Activated CD4-positive, alpha-beta T cell treated with anti-CD3 and anti-CD28 coated beads, Interleukin-2, amount 10 ng/mL, durations not matched to agents 7 days and 5 days (primary cell): ENCODE results near the gene MAD1L1. TPM values are rescaled to one million over a fixed set of nuclear protein-coding genes. Genes with fewer than 3 reads are reported as not detected.
A peak's percentile ranks its signal among the peaks of the same experiment; 100 is the strongest.
"Not testable (repeated sequence)": the region's sequence is repeated elsewhere in the genome, so short reads cannot be mapped to it uniquely, and the experiment has no call there.

Experiments
- CTCF ChIA-PET: fragments of 350-600 bp; sonication (Branson Sonifier 250); formaldehyde crosslinking; loops from one replicate; lab custom pipeline; 2021; ENCODE audit warnings: antibody characterized with exemption; lab: Charles Lee
- POLR2A ChIA-PET: fragments of 350-600 bp; sonication (Branson Sonifier 250); formaldehyde crosslinking; loops from one replicate; lab custom pipeline; 2021; ENCODE audit warnings: antibody characterized with exemption; lab: Charles Lee
- DNase-seq: peaks from one replicate; pipeline ENCODE4 v3.0.0-alpha.2; 2020
- H3K27ac Mint-ChIP-seq: one replicate; pipeline ENCODE4 v1.8.0; 2021; ENCODE audit warnings: mild to moderate bottlenecking, moderate library complexity, mixed read lengths
- H3K27me3 Mint-ChIP-seq: one replicate; pipeline ENCODE4 v1.8.0; 2021; ENCODE audit warnings: mixed read lengths
- H3K36me3 Mint-ChIP-seq: one replicate; pipeline ENCODE4 v1.8.0; 2021; ENCODE audit warnings: low read depth, mixed read lengths
- H3K4me1 Mint-ChIP-seq: one replicate; pipeline ENCODE4 v1.8.0; 2021; ENCODE audit warnings: mixed read lengths
- H3K4me3 Mint-ChIP-seq: one replicate; pipeline ENCODE4 v1.8.0; 2021; ENCODE audit warnings: mild to moderate bottlenecking, moderate library complexity, mixed read lengths
- H3K9me3 Mint-ChIP-seq: one replicate; pipeline ENCODE4 v1.8.0; 2021; ENCODE audit warnings: mixed read lengths
- total RNA-seq, 2 experiments: library from RNA; stranded (reverse); gene quantifications; one replicate each; pipeline ENCODE4 v1.2.3, GENCODE V29; 2021

MAD1L1 gene
- total RNA-seq, 2 experiments from 2014 or later = 125 to 127 TPM

GRCh38 chr7:1827521-1827981 is 405.2 kb downstream of the MAD1L1 start:
- peaks cover 16% of the 10 kb centered on the region for H3K9me3 Mint-ChIP-seq
- H3K4me3 Mint-ChIP-seq, H3K27ac Mint-ChIP-seq, POLR2A ChIA-PET, DNase-seq, CTCF ChIA-PET, H3K4me1 Mint-ChIP-seq, H3K27me3 Mint-ChIP-seq: not testable (repeated sequence)
- peaks cover 13% of the 10 kb centered on the region for H3K36me3 Mint-ChIP-seq

- H3K4me1 Mint-ChIP-seq, H3K4me3 Mint-ChIP-seq, CTCF ChIA-PET, POLR2A ChIA-PET, H3K27ac Mint-ChIP-seq, H3K27me3 Mint-ChIP-seq, DNase-seq: not testable (repeated sequence)
- H3K36me3 Mint-ChIP-seq = peaks cover 12% of the 10 kb centered on the region
- H3K9me3 Mint-ChIP-seq = peaks cover 14% of the 10 kb centered on the region
These were observed 405.8 kb downstream of the MAD1L1 start for GRCh38 chr7:1826931-1827330.

GRCh38 chr7:1825897-1826741 is 406.6 kb downstream of the MAD1L1 start:
- POLR2A ChIA-PET = no interaction called here
- Mint-ChIP-seq H3K4me1 (peaks cover 6% of the 10 kb centered on the region), H3K36me3 (peaks cover 11% of the 10 kb centered on the region), H3K27ac (no peak overlapping the region), H3K4me3 (no peak overlapping the region), H3K27me3 (no peaks in the 10 kb centered on the region), H3K9me3 (peaks cover 12% of the 10 kb centered on the region)
- CTCF ChIA-PET = no interaction called here
- DNase-seq = no peak

- H3K27ac Mint-ChIP-seq, CTCF ChIA-PET, H3K4me3 Mint-ChIP-seq, H3K4me1 Mint-ChIP-seq, H3K27me3 Mint-ChIP-seq, POLR2A ChIA-PET, DNase-seq: not testable (repeated sequence)
- Mint-ChIP-seq H3K36me3 (peaks cover 11% of the 10 kb centered on the region), H3K9me3 (peaks cover 10% of the 10 kb centered on the region)
These were observed 407.2 kb downstream of the MAD1L1 start for GRCh38 chr7:1825647-1825896.

- CTCF ChIA-PET, DNase-seq: not testable (repeated sequence)
These were observed 407.7 kb downstream of the MAD1L1 start for GRCh38 chr7:1824882-1825646.

GRCh38 chr7:1824151-1824881 is 408.4 kb downstream of the MAD1L1 start:
- H3K4me1 Mint-ChIP-seq = peaks cover 15% of the 10 kb centered on the region
- H3K27me3 Mint-ChIP-seq, POLR2A ChIA-PET, H3K27ac Mint-ChIP-seq, H3K4me3 Mint-ChIP-seq, H3K9me3 Mint-ChIP-seq, H3K36me3 Mint-ChIP-seq, CTCF ChIA-PET: not testable (repeated sequence)
- DNase-seq = peak; percentile 58

More at GRCh38 chr7:1824882-1825646, 407.7 kb downstream of the MAD1L1 start:
- Mint-ChIP-seq H3K9me3 (peaks cover 10% of the 10 kb centered on the region), H3K36me3 (peaks cover 11% of the 10 kb centered on the region)
- H3K27me3 Mint-ChIP-seq, POLR2A ChIA-PET, H3K4me1 Mint-ChIP-seq, H3K27ac Mint-ChIP-seq, H3K4me3 Mint-ChIP-seq: not testable (repeated sequence)

GRCh38 chr7:1823376-1824150 is 409.2 kb downstream of the MAD1L1 start:
- no peak for DNase-seq

GRCh38 chr7:1819259-1819841 is 413.4 kb downstream of the MAD1L1 start:
- Mint-ChIP-seq H3K4me1 (peaks cover 14% of the 10 kb centered on the region), H3K27ac (no peak overlapping the region), H3K4me3 (no peak overlapping the region), H3K9me3 (no peaks in the 10 kb centered on the region), H3K36me3 (no peaks in the 10 kb centered on the region), H3K27me3 (peaks cover 6% of the 10 kb centered on the region)
- CTCF ChIA-PET = no interaction called here
- peak; percentile 17 for DNase-seq
- POLR2A ChIA-PET = no interaction called here

More at GRCh38 chr7:1823376-1824150, 409.2 kb downstream of the MAD1L1 start:
- no peak overlapping the region for H3K27ac Mint-ChIP-seq
- peaks cover 6% of the 10 kb centered on the region for H3K27me3 Mint-ChIP-seq
- POLR2A ChIA-PET = no interaction called here
- peaks cover 20% of the 10 kb centered on the region for H3K4me1 Mint-ChIP-seq
- peaks cover under 1% of the 10 kb centered on the region for H3K36me3 Mint-ChIP-seq
- no peak overlapping the region for H3K4me3 Mint-ChIP-seq
- CTCF ChIA-PET = no interaction called here
- H3K9me3 Mint-ChIP-seq = peaks cover under 1% of the 10 kb centered on the region

- Mint-ChIP-seq H3K27ac (peak overlapping the region; percentile 25), H3K36me3 (no peaks in the 10 kb centered on the region), H3K9me3 (no peaks in the 10 kb centered on the region), H3K4me3 (no peak overlapping the region), H3K4me1 (peaks cover 14% of the 10 kb centered on the region), H3K27me3 (peaks cover 6% of the 10 kb centered on the region)
- DNase-seq = no peak
- ChIA-PET POLR2A (no interaction called here), CTCF (no interaction called here)
These were observed 414.0 kb downstream of the MAD1L1 start for GRCh38 chr7:1818575-1819258.

GRCh38 chr7:1817061-1817712 is 415.6 kb downstream of the MAD1L1 start:
- no peaks in the 10 kb centered on the region for H3K36me3 Mint-ChIP-seq
- POLR2A ChIA-PET = no interaction called here
- peaks cover 6% of the 10 kb centered on the region for H3K27me3 Mint-ChIP-seq
- CTCF ChIA-PET = no interaction called here
- no peak overlapping the region for H3K27ac Mint-ChIP-seq
- no peak overlapping the region for H3K4me3 Mint-ChIP-seq
- peaks cover 14% of the 10 kb centered on the region for H3K4me1 Mint-ChIP-seq
- no peaks in the 10 kb centered on the region for H3K9me3 Mint-ChIP-seq
- DNase-seq = no peak

GRCh38 chr7:1816451-1816850 is 416.3 kb downstream of the MAD1L1 start:
- H3K4me1 Mint-ChIP-seq = peaks cover 14% of the 10 kb centered on the region
- H3K4me3 Mint-ChIP-seq, POLR2A ChIA-PET, H3K36me3 Mint-ChIP-seq, H3K27me3 Mint-ChIP-seq, H3K9me3 Mint-ChIP-seq, CTCF ChIA-PET, DNase-seq, H3K27ac Mint-ChIP-seq: not testable (repeated sequence)
